HG03565 (cell line): ENCODE data around the gene FLT3.

Experiments
- ATAC-seq: cut with Tn5 transposase; IDR thresholded peaks from one replicate; pipeline ENCODE4 v1.9.1; 2021; ENCODE audit warnings: mild to moderate bottlenecking, moderate library complexity; ENCODE audit not compliant: unreplicated experiment

The FLT3 gene

DNA sequence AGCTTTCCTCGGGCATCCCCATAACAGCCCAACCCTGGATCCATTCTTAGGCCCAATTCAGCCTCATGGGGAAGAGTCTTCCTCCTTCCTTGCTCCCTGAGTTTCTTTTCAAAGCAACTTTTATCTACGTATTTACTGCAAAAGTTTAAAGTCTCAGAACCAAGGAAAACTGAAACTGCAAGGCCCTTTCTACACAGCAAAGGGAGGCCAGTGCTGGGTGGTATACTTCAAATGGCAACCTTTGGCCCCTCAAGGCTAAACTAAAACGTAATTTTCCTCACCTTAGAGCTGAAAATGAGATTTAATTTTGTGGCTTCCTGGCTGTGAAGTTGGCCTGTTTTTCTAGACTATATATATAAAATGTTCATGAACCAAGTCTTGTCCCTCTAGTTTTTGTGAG is 136.9 kb downstream of the FLT3 start:
- ATAC-seq: no peak

DNA sequence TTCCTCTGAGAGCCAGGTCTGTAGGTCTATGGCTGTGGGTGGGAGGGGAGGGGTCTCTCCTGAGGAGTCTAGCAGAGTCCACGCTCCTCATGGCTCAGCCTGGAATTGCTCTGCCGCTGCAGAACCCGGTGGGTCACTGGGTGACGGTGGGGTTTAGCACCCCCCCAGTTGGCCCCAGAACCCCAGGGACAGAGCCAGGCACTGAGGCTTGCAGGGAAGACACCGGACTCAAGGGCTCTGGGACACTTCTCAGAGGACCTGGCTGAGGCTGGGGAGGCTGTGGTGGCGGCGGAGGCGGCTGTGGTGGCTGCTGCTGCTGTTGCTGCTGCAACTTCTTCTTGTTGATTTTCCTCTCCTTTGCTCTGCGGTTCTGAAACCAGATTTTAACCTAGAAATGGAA is 137.4 kb downstream of the FLT3 start:
- no peak for ATAC-seq

DNA sequence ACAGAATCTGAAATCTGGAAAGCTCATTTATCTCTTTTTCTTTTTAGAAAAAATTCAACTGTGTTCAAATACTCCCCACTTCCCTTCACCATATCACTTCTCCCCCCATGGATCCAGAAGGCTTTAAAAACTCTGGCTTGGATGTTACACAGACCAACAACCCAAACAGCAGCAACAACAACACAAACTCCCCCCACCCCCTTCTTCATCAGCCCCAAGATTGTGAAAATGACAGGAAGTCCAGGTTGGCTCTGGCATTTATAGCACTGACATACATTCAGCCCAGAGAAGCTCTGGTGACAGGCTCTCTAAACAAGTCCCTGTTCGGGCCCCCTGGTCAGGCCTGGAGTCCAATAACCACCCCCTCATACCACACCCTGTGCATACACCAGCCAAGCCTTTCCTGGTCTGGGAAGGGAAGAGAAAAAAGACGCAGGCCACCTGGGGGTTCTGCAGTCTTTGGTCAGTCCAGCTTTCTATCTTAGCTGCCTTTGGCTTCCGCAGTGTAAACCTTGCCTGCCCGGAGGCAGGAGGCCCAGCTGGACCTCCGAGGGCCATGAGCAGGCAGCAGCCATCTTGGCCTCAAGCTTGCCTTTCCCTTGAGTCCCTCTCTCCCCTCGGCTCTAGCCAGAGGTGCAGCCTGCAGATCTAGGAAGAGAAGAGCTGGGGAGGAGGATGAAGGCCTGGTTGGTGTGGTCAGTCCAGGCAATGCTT is 138.1 kb downstream of the FLT3 start:
- ATAC-seq: no peak

DNA sequence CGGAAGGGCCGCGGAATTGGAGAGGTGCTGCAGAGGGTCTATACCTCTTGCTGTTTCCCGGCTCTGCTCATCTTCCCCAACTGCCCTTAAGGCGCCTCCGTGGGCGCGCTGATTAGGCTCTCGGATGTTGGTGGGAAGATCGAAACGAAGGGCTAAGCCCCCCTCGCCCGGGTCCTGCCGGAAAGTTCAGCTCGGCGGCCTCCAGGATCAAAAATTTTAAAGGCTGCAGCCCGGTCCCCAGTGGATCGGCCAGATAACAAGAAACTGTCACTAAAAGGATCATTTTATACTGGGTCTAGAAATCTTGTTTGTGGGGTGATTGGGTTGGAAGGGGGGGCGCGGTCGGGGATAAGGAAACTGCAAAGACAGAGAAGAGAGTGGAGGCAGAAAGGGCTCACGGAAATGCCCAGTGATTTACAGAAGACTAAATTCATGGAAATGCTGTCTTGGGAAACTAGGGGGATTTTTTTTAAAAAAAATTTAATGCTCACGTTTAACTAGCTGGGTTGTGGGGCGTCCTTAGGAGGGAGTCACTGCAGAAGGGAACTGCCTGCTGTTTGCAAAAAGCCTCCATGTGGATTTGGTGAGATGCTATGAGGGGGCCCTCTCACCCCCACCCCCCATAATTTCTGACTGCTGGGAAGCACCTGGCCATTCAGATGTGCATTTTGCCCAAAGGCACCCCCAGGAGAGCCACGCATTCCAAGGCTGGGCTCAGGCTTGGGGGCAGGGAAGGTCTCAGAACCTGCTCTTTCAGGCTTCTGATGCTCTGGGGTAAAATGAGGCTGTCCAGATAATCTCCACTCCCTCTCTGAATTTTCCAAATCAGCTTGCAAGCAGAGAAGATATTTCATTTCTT is 138.9 kb downstream of the FLT3 start:
- no peak for ATAC-seq

DNA sequence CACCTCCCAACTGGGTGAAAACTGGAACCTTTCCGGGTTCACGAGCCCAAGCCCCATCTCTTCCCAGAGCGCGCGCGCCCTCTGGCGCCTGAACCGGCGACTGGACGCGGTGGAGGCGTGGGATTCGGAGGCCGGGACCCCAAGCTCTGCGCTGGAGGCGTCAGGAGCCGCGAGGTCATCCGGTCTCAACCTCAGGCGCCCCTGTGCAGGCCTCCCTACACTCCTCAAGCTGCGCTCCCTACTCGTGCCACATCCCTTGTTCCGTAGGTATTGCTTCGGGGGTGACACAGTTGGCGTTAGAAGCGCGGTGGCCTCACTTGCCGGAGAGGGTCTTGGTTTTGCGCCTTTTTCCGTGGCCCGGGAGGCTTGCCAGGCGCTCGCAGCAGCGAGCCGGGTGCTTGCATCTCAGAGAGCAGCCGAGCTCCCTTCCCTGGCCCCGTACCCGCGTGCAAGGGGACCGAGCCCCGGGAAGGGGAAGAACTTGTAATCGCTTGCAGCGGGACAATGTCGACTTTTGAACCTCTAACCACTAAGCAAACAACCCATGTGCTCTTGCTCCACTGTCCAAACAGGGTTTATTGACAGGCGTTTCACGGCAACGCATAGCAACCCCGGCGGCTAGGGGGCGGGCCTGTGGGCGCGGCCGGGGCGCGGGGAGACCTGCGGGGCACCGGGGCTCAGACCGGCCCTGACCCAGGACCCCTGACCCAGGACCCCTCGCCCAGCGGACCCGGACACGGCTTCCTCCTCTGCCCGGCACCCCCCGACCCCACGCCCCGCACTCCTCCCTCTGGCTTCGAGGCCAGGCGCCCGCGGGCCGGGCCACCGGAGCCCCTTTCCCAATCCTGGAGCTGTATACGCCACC is 139.8 kb downstream of the FLT3 start:
- no peak for ATAC-seq

DNA sequence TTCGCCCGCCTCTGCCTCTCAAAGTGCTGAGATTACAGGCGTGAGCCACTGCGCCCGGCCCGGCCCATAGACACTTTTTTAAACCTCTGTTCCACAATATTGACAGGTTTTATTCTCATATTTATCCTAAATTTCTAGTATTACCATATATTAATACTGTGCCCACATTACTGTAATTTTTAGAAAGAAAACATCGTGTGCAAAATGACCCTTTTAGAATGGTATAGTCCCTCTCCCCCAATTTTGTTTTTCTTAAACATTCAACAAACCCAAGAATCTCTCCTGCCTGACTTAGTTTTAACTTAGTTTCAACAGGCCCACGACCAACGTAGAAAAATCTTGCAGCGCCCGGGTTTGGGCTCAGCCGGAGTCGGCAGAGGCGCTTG is 140.4 kb downstream of the FLT3 start:
- no peak for ATAC-seq

DNA sequence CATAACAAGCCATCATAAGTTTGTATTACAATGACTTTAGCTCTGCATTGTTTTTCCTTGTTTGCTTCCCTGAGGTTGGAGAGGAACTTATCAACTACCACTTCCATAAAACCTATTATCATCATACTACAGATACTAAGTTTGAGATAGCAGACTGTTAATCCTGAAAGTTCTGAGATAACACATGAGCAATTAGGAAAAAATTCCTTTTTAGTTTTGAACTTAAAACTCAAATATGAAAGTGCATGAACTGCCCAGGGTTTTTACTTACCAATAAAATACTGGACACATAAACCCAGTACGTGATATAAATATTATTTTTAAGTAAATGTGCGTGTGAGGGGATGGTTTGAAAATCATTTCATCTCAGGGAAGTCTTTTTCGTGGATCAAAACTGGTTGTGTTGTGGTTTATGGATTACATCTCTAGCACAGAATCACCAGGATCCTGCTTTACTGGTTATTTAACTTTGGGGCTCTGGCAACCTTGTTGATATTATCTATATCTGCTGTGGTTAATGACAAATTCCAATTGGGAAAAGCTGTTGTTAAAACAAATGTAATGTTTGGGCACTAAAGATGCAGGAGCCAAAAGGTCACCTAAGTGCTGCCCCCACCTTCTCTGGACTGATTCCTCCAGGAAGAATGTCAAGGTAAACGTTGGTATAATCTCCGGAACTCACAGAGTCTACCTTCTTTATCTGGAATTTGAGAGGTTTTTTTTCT is 143.6 kb downstream of the FLT3 start:
- ATAC-seq: no peak

DNA sequence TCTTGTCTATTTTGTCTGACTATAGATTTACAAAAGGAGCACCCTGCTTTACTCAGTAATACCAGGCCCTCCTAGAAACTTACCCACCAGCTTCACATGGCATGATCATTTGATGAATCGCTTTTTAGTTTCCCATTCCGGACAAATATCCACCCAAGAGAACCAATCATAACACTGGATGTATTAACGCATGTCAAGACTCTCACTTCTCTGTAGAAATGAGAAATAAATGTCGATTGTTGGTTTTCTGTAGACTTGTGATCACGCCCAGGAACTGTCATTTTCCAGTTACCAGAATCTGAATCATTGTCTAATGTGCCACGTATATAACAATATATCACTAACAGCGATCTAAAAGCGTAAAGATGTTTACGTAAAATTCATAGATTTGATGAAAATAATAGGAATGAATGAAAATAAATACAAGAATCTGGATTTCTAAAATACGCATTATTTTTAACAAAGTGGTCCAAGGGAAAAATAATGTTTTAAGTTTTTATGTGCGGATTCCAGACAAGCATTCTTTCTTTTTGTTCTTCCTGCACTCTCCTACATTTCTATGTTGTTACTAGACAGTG is 145.3 kb downstream of the FLT3 start:
- ATAC-seq: no peak

DNA sequence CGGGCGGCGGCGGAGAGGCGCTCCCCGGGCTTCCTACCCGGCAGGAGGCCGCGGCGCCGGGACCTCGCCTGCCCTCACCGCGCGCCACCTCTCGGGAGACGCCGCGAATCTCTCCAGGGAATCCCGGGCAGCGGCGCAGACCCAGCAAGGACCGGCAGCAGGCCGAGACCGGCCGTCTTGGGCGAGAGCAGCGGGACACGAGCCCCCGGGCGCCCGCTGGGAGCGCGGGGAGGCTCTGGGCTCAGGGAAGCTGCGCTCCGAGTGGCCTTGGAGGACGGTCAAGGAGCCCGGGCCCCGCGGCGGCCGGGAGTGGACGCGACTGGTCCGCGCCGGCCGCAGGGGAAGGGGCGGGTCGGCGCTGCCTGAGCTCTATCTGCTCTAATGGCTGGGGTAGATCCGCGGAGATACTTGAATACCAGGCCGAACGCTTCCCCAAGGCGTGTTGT is 145.9 kb downstream of the FLT3 start:
- ATAC-seq: no peak

DNA sequence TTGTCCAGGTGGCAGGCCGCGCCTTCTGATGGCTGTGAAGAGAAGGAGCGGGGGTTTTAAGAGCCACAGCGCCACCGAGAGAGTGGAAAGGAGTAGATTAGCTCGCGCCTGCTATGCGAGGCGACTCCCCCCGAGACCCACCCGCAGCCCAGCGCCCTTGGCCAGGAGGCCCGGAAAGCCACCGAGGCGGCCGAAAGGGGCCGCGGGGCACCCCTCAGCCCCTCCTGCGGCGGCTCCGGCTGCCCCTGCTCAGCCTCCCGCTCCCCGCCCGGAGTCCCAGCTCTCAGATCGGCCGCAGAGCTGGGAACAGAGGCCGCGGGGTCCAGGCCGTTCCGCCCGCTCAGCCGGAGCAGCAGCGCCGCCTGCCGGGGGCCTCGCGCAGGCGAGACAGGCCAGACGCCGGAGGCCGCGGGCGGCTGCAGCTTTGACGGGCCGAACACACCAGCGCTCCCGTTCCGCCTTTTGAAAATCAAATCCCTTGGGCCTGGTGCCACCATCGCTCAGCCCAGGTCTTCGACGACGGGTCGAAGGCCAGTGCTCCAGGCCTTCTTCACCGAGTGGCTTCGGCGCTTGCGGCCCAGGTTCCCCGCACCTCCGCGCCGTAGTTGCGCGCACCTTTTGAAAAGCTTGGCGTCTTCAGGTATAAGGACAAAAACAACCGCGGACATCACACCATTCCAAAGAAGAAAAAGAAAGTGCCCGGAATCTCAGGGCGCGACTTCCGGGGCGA is 146.5 kb downstream of the FLT3 start:
- peak; percentile 81 for ATAC-seq
